ENCODE data around the gene SCLY.

Gene SCLY

DNA sequence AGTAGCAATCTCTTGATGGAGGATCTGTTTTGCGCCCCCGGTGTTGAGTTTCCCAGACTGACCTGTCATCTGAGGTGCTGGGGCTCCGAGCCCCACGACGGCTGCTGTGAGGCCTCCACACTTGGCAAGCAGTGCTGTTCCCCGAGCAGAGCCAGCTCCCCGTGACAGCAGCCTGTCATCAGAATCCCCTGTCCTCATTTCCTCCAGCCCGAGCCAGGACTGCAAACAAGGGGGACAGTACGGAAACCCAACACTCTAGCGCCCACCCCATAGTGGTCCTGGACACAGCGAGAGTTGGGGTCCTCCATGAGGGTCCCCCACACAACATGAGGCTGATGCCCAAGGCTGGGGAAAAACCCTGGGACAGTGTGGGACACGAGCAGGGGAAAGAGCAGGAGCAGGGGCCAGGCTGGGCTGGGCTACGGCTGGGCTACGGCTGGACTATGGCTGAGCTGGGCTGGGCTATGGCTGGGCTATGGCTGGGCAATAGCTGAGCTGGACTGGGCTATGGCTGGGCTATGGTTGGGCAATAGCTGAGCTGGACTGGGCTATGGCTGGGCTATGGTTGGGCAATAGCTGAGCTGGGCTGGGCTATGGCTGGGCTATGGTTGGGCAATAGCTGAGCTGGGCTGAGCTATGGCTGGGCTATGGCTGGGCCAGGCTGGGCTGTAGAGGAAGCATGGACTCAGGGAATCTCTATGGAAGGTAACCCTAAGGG, 76.2 kb downstream of the SCLY start:
- DNase-seq (ENCODE audit: low spot score) = no peak
- TF ChIP-seq, protein P1, sequence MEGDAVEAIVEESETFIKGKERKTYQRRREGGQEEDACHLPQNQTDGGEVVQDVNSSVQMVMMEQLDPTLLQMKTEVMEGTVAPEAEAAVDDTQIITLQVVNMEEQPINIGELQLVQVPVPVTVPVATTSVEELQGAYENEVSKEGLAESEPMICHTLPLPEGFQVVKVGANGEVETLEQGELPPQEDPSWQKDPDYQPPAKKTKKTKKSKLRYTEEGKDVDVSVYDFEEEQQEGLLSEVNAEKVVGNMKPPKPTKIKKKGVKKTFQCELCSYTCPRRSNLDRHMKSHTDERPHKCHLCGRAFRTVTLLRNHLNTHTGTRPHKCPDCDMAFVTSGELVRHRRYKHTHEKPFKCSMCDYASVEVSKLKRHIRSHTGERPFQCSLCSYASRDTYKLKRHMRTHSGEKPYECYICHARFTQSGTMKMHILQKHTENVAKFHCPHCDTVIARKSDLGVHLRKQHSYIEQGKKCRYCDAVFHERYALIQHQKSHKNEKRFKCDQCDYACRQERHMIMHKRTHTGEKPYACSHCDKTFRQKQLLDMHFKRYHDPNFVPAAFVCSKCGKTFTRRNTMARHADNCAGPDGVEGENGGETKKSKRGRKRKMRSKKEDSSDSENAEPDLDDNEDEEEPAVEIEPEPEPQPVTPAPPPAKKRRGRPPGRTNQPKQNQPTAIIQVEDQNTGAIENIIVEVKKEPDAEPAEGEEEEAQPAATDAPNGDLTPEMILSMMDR (IDR thresholded peaks at IDR 0.05; ENCODE audit: extremely low read depth, missing control alignments) = no peak

DNA sequence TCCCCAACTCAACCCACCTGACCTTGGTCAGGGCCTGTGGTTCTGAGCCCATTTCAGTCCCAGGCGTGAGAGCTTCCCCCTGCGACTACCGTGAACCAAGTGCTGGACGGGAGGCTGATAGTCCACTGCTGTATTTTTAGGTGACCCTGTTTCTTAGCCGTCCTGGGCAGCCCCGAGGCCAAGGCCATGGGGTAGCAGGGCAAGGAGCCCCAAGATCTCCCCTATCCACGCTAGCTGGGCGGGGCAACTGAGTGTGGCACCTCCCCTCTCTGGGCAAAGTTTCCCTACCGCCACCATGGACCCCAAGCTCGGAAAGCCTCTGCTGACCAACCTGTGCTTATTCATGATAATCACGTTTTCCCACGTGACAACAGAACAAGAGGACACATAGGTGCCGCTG, 77.1 kb downstream of the SCLY start:
- TF ChIP-seq, protein P1 (IDR thresholded peaks at IDR 0.05; ENCODE audit: extremely low read depth, missing control alignments) = no peak
- no peak for DNase-seq (ENCODE audit: low spot score)

DNA sequence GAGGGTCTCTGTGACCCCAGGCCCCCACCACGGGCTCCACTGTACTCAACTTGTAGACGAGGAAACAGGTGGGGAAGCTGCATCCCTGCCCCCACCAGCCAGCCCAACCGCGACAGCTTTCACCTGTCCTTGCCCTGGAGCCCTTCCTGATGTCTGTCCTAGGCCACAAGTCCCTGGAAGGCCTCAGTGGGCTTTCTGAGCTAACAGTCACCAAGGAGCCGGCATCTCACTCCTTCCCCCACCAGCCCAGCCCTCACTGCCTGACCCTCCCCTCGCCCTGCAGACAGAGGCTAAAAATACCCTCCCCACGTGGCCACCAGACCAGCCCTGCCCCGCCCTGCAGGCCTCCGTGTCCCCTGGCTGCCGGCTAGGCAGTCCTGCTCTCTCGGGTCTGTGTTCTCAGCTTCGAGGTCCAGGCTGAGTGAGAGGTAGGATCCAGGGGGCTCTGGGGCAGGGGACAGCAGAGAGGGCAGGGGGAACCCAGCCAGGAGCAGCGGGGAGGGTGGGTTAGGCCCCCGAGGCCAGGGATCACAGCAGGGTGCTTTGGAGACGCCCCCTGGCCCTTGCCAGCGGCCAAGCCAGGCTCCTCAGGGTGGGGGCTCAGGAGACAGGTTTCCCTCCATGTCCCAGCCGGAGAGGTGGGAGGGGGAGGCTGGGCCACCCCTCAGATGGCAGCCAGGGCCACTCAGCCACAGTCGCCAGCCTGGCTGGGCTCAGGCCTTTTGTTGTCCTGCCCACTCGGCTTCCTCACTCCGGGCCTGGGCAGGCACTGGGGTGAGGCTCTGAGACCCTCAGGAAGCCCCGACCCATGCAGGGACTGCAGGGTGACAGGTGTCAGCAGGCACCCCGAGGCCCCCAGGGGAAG, 77.8 kb downstream of the SCLY start, which contains the start of gene KLHL30:
Gene KLHL30 (plus strand): TSS at position 338 of the 865 bp plus-strand sequence. CDS start 2,087 bp downstream, outside the sequence.
- TF ChIP-seq, protein P1 (IDR thresholded peaks at IDR 0.05; ENCODE audit: extremely low read depth, missing control alignments) = no peak
- DNase-seq (ENCODE audit: low spot score) = no peak

DNA sequence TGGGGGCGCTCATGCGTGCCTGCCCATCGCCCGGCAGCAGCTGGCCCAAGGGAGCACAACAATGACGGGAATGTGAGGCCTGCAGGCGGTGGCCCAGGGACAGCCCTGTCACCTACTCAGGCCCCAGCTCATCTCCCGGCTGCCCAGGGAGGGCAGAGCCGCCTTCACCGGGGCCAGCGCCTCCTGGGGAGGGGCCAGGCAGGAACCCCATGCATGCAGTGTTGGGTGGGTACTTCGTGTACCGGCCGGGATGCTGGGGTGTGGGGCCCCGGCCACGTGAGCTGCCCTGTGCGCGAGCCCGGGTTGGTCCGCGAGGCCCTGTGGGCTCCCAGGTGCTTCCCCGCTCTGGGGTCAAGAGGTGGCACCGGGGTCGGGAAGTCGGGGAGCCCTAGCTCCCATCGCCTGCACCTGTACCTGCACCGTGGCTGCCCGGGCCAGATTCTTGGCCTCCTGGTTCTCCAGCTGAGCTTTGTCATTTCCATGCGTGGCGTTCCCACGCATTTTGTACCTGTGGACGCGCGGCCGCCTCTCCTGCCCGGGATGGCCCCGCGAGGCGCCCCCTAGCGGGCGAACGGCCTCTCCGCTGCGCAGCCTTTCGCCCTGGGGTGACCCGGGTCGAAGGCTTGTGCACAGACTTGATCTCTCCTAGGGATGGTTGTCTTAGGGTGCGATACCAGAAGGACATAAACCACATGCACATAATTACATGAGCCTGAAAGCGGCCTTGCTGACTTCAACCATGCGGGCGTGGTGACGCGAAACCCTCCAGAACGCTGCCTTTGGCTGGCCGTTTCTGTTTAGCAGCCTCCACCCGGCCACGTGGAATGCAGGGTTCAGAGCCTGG, 78.6 kb downstream of the SCLY start:
- DNase-seq (ENCODE audit: low spot score) = peak; percentile 85
- TF ChIP-seq, protein P1 (IDR thresholded peaks at IDR 0.05; ENCODE audit: extremely low read depth, missing control alignments) = peak; percentile 90

DNA sequence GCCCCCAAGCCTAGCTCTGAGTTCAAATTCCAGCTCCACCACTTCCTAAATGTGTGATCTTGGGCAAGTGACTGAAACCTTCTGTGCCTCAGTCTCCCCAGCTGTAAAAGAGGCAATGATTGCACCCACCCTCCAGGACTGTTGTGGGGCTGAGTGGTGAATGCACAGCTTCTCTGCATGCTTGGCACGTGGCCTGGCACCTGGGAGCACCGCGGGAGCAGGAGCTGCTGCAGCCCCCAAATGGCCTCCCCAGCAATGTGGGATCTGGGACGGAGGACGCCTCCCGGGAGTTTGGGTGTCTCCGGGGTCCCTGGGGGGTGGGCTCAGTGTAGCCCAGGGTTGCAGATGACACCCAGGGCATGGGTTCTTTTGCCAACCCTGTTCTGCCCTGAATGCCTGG, 79.2 kb downstream of the SCLY start:
- DNase-seq (ENCODE audit: low spot score) = no peak

DNA sequence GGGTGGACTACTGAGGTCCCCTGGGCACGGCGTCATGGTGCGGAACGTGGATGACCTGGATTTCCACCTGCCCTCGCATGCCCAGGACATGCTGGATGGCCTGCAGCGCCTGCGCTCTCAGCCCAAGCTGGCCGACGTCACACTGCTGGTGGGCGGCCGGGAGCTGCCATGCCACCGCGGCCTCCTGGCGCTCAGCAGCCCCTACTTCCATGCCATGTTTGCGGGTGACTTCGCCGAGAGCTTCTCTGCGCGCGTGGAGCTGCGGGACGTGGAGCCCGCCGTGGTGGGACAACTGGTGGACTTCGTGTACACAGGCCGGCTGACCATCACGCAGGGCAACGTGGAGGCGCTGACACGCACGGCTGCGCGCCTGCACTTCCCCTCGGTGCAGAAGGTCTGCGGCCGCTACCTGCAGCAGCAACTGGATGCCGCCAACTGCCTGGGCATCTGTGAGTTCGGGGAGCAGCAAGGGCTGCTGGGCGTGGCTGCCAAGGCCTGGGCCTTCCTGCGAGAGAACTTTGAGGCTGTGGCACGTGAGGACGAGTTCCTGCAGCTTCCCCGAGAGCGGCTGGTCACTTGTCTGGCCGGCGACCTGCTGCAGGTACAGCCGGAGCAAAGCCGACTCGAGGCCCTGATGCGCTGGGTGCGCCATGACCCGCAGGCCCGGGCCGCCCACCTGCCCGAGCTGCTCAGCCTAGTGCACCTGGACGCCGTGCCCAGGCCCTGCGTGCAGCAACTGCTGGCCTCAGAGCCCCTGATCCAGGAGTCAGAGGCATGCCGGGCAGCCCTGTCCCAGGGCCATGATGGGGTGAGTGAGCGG, 80.1 kb downstream of the SCLY start:
- DNase-seq (ENCODE audit: low spot score) = no peak
- TF ChIP-seq, protein P1 (IDR thresholded peaks at IDR 0.05; ENCODE audit: extremely low read depth, missing control alignments) = no peak

More for the DNA sequence above, 79.2 kb downstream of the SCLY start:
- TF ChIP-seq, protein P1 (IDR thresholded peaks at IDR 0.05; ENCODE audit: extremely low read depth, missing control alignments) = no peak
